Osteoblast (primary cell): ENCODE measurements around the gene CHDH. TPM values are rescaled to one million over a fixed set of nuclear protein-coding genes. Genes with fewer than 3 reads are reported as not detected.

Experiments used
- DNase-seq: peaks from one replicate; pipeline ENCODE4 v3.0.0; 2011; ENCODE audit warnings: low spot score, mixed read lengths; ENCODE audit not compliant: insufficient read length; ENCODE audit errors: missing footprints
- H2AFZ ChIP-seq: 2 replicates; pipeline ENCODE4 v1.6.0; 2011; ENCODE audit warnings: mild to moderate bottlenecking, low read length
- H3K27ac ChIP-seq: 2 replicates; pipeline ENCODE4 v1.5.1; 2011; ENCODE audit warnings: mild to moderate bottlenecking, low read depth, low read length, moderate library complexity
- H3K27me3 ChIP-seq: 2 replicates; pipeline ENCODE4 v1.6.0; 2012; ENCODE audit warnings: mild to moderate bottlenecking, control low read depth, inconsistent platforms, low read length, moderate library complexity; ENCODE audit not compliant: insufficient read depth
- H3K36me3 ChIP-seq: 2 replicates; pipeline ENCODE4 v1.5.1; 2011; ENCODE audit warnings: mild to moderate bottlenecking, low read length, control low read depth, moderate library complexity; ENCODE audit not compliant: insufficient read depth
- H3K4me1 ChIP-seq: 2 replicates; pipeline ENCODE4 v1.5.1; 2011; ENCODE audit warnings: mild to moderate bottlenecking, low read length, control low read depth, moderate library complexity; ENCODE audit not compliant: insufficient read depth
- H3K4me2 ChIP-seq: 2 replicates; pipeline ENCODE4 v1.6.0; 2011; ENCODE audit warnings: mild to moderate bottlenecking, low read length; ENCODE audit not compliant: insufficient read depth
- H3K4me3 ChIP-seq: fragments of 200-600 bp; sonication (generic); 3 replicates; pipeline ENCODE4 v1.5.1; 2012; ENCODE audit warnings: mild to moderate bottlenecking, low read length, inconsistent platforms; ENCODE audit not compliant: insufficient read depth
- H3K79me2 ChIP-seq: 2 replicates; pipeline ENCODE4 v1.6.0; 2012; ENCODE audit warnings: mild to moderate bottlenecking, low read length, control low read depth, inconsistent platforms; ENCODE audit not compliant: insufficient read depth
- H3K9me3 ChIP-seq: 2 replicates; pipeline ENCODE4 v1.5.1; 2011; ENCODE audit warnings: low read depth, low read length, control low read depth
- H4K20me1 ChIP-seq: 2 replicates; pipeline ENCODE4 v1.6.0; 2012; ENCODE audit warnings: mild to moderate bottlenecking, low read length, control low read depth; ENCODE audit not compliant: insufficient read depth
- total RNA-seq: library from RNA; depleted of rRNA; stranded (reverse); fragments of >200 nt; gene quantifications from 2 replicates; pipeline ENCODE4 v1.2.3, GENCODE V29; 2012
- TF ChIP-seq, protein P1 (sequence below): IDR thresholded peaks from 2 replicates; pipeline ENCODE4 v1.5.1; 2011; ENCODE audit warnings: mild to moderate bottlenecking, low read depth, low read length, moderate library complexity; ENCODE audit errors: extremely low read depth

The CHDH gene
- total RNA-seq, 1 donor = 0.72 TPM

DNA sequence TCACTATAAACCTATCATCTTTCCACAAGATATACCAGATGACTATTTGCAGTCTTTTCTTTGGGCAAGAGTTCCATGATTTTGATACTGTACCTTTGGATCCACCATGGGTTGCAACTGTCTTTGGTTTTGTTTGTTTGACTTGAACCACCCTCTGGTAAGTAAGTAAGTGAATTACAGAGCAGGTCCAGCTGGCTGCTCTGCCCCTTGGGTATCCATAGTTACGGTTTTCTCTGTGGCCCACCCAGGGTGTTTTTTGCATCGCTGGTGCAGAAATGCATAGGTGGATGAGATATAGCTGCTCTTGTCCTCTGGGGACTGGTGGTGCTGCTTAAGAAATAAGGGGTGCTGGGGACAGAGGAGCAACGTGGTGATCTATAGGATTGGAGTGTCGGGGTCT, 33.8 kb downstream of the CHDH start:
- no peak overlapping the region for H3K27ac ChIP-seq
- H3K79me2 ChIP-seq = no peaks in the 10 kb centered on the region
- H2AFZ ChIP-seq = no peak overlapping the region
- H3K9me3 ChIP-seq = no peaks in the 10 kb centered on the region
- TF ChIP-seq, protein P1, sequence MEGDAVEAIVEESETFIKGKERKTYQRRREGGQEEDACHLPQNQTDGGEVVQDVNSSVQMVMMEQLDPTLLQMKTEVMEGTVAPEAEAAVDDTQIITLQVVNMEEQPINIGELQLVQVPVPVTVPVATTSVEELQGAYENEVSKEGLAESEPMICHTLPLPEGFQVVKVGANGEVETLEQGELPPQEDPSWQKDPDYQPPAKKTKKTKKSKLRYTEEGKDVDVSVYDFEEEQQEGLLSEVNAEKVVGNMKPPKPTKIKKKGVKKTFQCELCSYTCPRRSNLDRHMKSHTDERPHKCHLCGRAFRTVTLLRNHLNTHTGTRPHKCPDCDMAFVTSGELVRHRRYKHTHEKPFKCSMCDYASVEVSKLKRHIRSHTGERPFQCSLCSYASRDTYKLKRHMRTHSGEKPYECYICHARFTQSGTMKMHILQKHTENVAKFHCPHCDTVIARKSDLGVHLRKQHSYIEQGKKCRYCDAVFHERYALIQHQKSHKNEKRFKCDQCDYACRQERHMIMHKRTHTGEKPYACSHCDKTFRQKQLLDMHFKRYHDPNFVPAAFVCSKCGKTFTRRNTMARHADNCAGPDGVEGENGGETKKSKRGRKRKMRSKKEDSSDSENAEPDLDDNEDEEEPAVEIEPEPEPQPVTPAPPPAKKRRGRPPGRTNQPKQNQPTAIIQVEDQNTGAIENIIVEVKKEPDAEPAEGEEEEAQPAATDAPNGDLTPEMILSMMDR = no peak
- no peak for DNase-seq
- H3K4me3 ChIP-seq = no peak overlapping the region
- H3K4me2 ChIP-seq = no peak overlapping the region
- H3K27me3 ChIP-seq = peaks cover 7% of the 10 kb centered on the region
- H3K36me3 ChIP-seq = no peaks in the 10 kb centered on the region
- no peaks in the 10 kb centered on the region for H4K20me1 ChIP-seq
- no peaks in the 10 kb centered on the region for H3K4me1 ChIP-seq

DNA sequence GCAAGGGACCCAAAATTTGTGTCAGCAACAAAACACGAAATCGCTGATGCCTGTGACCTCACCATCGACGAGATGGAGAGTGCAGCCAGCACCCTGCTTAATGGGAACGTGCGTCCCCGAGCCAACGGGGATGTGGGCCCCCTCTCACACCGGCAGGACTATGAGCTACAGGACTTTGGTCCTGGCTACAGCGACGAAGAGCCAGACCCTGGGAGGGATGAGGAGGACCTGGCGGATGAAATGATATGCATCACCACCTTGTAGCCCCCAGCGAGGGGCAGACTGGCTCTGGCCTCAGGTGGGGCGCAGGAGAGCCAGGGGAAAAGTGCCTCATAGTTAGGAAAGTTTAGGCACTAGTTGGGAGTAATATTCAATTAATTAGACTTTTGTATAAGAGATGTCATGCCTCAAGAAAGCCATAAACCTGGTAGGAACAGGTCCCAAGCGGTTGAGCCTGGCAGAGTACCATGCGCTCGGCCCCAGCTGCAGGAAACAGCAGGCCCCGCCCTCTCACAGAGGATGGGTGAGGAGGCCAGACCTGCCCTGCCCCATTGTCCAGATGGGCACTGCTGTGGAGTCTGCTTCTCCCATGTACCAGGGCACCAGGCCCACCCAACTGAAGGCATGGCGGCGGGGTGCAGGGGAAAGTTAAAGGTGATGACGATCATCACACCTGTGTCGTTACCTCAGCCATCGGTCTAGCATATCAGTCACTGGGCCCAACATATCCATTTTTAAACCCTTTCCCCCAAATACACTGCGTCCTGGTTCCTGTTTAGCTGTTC, 34.9 kb downstream of the CHDH start:
- Histone ChIP-seq H3K4me1 (peaks cover 8% of the 10 kb centered on the region), H3K9me3 (no peaks in the 10 kb centered on the region), H2AFZ (no peak overlapping the region), H3K4me3 (no peak overlapping the region), H3K79me2 (no peaks in the 10 kb centered on the region), H3K27ac (no peak overlapping the region), H4K20me1 (no peaks in the 10 kb centered on the region), H3K4me2 (no peak overlapping the region), H3K36me3 (no peaks in the 10 kb centered on the region), H3K27me3 (peaks cover 7% of the 10 kb centered on the region)
- TF ChIP-seq, protein P1 = no peak
- DNase-seq = no peak

DNA sequence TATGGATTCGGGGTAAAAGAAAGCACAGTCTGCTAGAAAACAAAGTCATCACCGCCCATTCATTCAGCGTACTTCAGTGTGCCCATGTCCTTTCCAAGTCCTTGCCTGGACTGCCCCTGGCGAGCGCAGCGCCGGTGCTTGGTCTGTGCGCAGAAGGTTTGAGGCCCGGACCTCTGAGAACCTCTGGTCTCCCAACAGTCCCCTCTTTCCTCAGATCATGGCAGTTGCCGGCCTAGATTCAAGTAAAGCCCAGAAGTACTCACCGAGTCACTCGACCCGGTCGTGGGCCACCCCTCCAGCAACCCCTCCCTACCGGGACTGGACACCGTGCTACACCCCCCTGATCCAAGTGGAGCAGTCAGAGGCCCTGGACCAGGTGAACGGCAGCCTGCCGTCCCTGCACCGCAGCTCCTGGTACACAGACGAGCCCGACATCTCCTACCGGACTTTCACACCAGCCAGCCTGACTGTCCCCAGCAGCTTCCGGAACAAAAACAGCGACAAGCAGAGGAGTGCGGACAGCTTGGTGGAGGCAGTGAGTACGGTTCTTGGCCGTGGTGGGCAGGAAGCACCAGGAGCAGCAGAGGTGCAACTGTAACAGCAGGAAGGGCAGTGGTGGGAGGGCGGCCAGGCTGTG, 36.3 kb downstream of the CHDH start:
- Histone ChIP-seq H3K36me3 (no peaks in the 10 kb centered on the region), H3K79me2 (no peaks in the 10 kb centered on the region), H3K27me3 (peaks cover 3% of the 10 kb centered on the region), H3K4me1 (peaks cover 22% of the 10 kb centered on the region), H3K4me2 (no peak overlapping the region), H3K27ac (no peak overlapping the region), H2AFZ (no peak overlapping the region), H3K4me3 (no peak overlapping the region), H4K20me1 (no peaks in the 10 kb centered on the region), H3K9me3 (no peaks in the 10 kb centered on the region)
- TF ChIP-seq, protein P1 = no peak
- no peak for DNase-seq

DNA sequence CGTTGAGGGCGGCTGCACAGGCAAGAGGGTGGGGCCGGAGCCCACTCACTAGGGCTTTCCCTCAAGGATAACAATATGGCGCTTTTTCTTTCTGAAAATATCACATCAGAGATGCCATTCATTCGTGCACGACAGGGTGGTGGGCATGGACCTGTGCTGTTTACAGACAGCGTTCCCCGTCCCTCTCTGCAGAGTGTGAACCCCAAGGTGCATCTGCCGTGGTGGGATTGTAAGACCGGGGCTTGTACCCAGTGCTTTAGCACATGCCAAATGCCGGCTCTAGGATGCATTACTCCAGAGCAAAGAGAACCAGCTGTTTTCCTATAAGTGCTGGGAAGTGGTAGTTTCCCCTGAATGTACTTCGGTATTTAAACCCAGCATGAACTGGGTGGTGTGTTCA, 37.0 kb downstream of the CHDH start:
- Histone ChIP-seq H2AFZ (no peak overlapping the region), H3K27ac (no peak overlapping the region), H3K36me3 (no peaks in the 10 kb centered on the region), H3K79me2 (no peaks in the 10 kb centered on the region), H3K4me2 (no peak overlapping the region), H4K20me1 (no peaks in the 10 kb centered on the region), H3K9me3 (no peaks in the 10 kb centered on the region), H3K27me3 (peaks cover 3% of the 10 kb centered on the region), H3K4me1 (peaks cover 28% of the 10 kb centered on the region), H3K4me3 (no peak overlapping the region)
- TF ChIP-seq, protein P1 = no peak
- no peak for DNase-seq
